ENCODE data around the gene TXNL1. TPM values are rescaled to one million over a fixed set of nuclear protein-coding genes. Genes with fewer than 3 reads are reported as not detected.

TXNL1 gene
- total and polyA plus RNA-seq, 2 experiments from 2014 or later: 50.0 to 109 TPM

DNA sequence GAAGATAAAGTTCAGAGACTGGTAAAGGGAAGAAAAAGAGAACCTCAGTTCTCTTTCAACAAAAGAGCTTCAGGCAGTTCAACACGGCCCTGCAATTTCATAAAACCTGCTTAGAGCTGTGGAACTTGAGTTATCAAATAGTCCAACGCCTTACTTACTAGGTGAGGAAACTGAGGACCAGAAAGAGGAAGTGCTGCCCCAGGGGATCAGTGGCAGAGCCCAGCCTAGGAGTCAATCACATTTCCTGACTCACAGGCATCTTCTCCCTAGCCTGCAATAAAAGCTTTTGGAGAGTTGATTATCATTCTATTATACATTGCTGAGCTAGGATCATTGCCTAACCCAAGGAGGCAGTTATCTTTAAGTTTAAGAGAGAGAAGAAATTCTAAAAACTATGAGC is 77.4 kb downstream of the TXNL1 start:
- Histone ChIP-seq H3K27ac (no peak overlapping the region), H2AFZ (no peak overlapping the region), H3K4me1 (ENCODE audit: insufficient read depth) (peaks cover 16% of the 10 kb centered on the region), H3F3A (ENCODE audit: insufficient read depth) (peaks cover 15% of the 10 kb centered on the region), H3K79me2 (ENCODE audit: insufficient read depth) (no peaks in the 10 kb centered on the region), H3K4me3 (no peak overlapping the region), H3K27me3 (replicated peaks; ENCODE audit: insufficient read depth) (peaks cover 5% of the 10 kb centered on the region; the same call in 1 of the 2 replicates), H3K9ac (no peak overlapping the region), H3K9me2 (ENCODE audit: insufficient read depth) (no peaks in the 10 kb centered on the region), H3K36me3 (ENCODE audit: low read depth) (no peaks in the 10 kb centered on the region), H4K20me1 (ENCODE audit: insufficient read depth) (no peaks in the 10 kb centered on the region), H3K4me2 (ENCODE audit: unreplicated experiment) (no peak overlapping the region), H3K9me3 (ENCODE audit: low read depth) (no peaks in the 10 kb centered on the region)
- 84 to 91% methylated on average over 2 of the region's 2 CpGs for WGBS, 2 experiments (ENCODE audit: low coverage in 1 of 2, low lambda C conversion rate in 2 of 2, missing lambda C conversion rate in 2 of 2)
- in situ Hi-C loops (cut with MboI): loop anchor here (25.0 kb wide), 2 partner anchors 699 to 1149 kb away; no protein-coding TSS in a partner anchor
- TF ChIP-seq EZH2 (IDR thresholded peaks at IDR 0.05; ENCODE audit: insufficient read depth, poor library complexity, severe bottlenecking) (no peak), EZH2phosphoT487 (IDR thresholded peaks at IDR 0.05; ENCODE audit: insufficient read depth, low read depth) (no peak)
- DNase-seq: no peak

GRCh38 chr18:56559044-56559443 is 79.3 kb downstream of the TXNL1 start:
- WGBS, 2 experiments (ENCODE audit: low coverage in 1 of 2, low lambda C conversion rate in 2 of 2, missing lambda C conversion rate in 2 of 2): 92 to 95% methylated on average over 6 of the region's 6 CpGs
- in situ Hi-C loops (cut with MboI): loop anchor here (25.0 kb wide), 2 partner anchors 697 to 1147 kb away; no protein-coding TSS in a partner anchor
- Histone ChIP-seq H3K9me2 (ENCODE audit: insufficient read depth) (no peaks in the 10 kb centered on the region), H3K9me3 (ENCODE audit: low read depth) (no peaks in the 10 kb centered on the region), H2AFZ (no peak overlapping the region), H3K4me3 (no peak overlapping the region), H3K79me2 (ENCODE audit: insufficient read depth) (no peaks in the 10 kb centered on the region), H3K4me2 (ENCODE audit: unreplicated experiment) (no peak overlapping the region), H3K9ac (no peak overlapping the region), H3K4me1 (ENCODE audit: insufficient read depth) (no peaks in the 10 kb centered on the region), H4K20me1 (ENCODE audit: insufficient read depth) (no peaks in the 10 kb centered on the region), H3F3A (ENCODE audit: insufficient read depth) (no peaks in the 10 kb centered on the region), H3K27ac (no peak overlapping the region), H3K36me3 (ENCODE audit: low read depth) (no peaks in the 10 kb centered on the region), H3K27me3 (replicated peaks; ENCODE audit: insufficient read depth) (peaks cover 5% of the 10 kb centered on the region; the same call in 1 of the 2 replicates)
- DNase-seq: no peak
- TF ChIP-seq EZH2phosphoT487 (IDR thresholded peaks at IDR 0.05; ENCODE audit: insufficient read depth, low read depth) (no peak), EZH2 (IDR thresholded peaks at IDR 0.05; ENCODE audit: insufficient read depth, poor library complexity, severe bottlenecking) (no peak)

DNA sequence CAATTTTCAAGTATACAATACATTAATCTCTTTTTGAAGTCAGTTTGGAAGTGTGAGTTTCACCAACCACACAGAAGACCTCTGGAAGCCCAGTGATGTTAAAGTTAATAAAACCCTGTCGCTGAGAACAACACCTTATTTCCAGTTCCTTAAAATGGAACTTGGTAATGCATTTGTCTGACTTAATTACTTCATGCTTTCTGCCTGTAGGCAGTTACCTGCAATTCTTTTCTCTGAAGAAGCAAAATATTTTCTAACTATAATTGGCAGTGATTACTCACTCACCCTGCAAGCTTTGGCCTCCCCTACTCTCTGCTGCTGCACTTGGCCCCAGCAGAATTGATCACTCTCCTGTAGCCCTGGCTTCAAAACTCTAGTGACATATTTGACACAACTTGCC is 81.5 kb downstream of the TXNL1 start:
- WGBS, 2 experiments (ENCODE audit: low coverage in 1 of 2, low lambda C conversion rate in 2 of 2, missing lambda C conversion rate in 2 of 2): 86 to 89% methylated on average over 1 of the region's 1 CpG
- Histone ChIP-seq H3K4me1 (ENCODE audit: insufficient read depth) (no peaks in the 10 kb centered on the region), H3K27me3 (replicated peaks; ENCODE audit: insufficient read depth) (peaks cover 5% of the 10 kb centered on the region; the same call in 1 of the 2 replicates), H3K4me3 (no peak overlapping the region), H4K20me1 (ENCODE audit: insufficient read depth) (no peaks in the 10 kb centered on the region), H3K9ac (no peak overlapping the region), H2AFZ (no peak overlapping the region), H3F3A (ENCODE audit: insufficient read depth) (no peaks in the 10 kb centered on the region), H3K36me3 (ENCODE audit: low read depth) (no peaks in the 10 kb centered on the region), H3K9me3 (ENCODE audit: low read depth) (no peaks in the 10 kb centered on the region), H3K79me2 (ENCODE audit: insufficient read depth) (no peaks in the 10 kb centered on the region), H3K27ac (no peak overlapping the region), H3K4me2 (ENCODE audit: unreplicated experiment) (no peak overlapping the region), H3K9me2 (ENCODE audit: insufficient read depth) (no peaks in the 10 kb centered on the region)
- in situ Hi-C loops (cut with MboI): loop anchor here (25.0 kb wide), 2 partner anchors 695 to 1145 kb away; no protein-coding TSS in a partner anchor
- no peak for DNase-seq
- TF ChIP-seq EZH2 (IDR thresholded peaks at IDR 0.05; ENCODE audit: insufficient read depth, poor library complexity, severe bottlenecking) (no peak), EZH2phosphoT487 (IDR thresholded peaks at IDR 0.05; ENCODE audit: insufficient read depth, low read depth) (no peak)

DNA sequence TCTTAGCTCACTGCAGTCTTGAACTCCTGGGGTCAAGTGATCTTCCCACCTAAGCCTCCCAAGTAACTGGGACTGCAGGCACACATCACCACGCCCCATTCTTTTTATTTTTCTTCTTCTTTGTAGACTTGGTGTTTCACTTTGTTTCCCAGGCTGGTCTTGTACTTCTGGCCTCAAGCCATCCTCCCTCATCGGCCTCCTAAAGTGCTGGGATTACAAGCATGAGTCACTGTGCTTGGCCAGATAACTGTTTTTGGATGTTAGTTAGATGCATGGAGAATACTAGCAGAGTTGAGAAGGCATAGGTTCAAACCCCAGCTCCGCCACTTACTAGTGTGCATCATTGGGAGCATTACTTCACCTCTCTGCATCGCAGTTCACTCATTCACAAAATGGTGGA is 88.3 kb downstream of the TXNL1 start:
- Histone ChIP-seq H2AFZ (no peak overlapping the region), H3K9ac (no peak overlapping the region), H3K4me2 (ENCODE audit: unreplicated experiment) (no peak overlapping the region), H4K20me1 (ENCODE audit: insufficient read depth) (no peaks in the 10 kb centered on the region), H3K36me3 (ENCODE audit: low read depth) (no peaks in the 10 kb centered on the region), H3K4me1 (ENCODE audit: insufficient read depth) (no peaks in the 10 kb centered on the region), H3K9me2 (ENCODE audit: insufficient read depth) (no peaks in the 10 kb centered on the region), H3K9me3 (ENCODE audit: low read depth) (no peaks in the 10 kb centered on the region), H3K4me3 (no peak overlapping the region), H3K27me3 (replicated peaks; ENCODE audit: insufficient read depth) (no peaks in the 10 kb centered on the region), H3F3A (ENCODE audit: insufficient read depth) (no peaks in the 10 kb centered on the region), H3K27ac (no peak overlapping the region), H3K79me2 (ENCODE audit: insufficient read depth) (no peaks in the 10 kb centered on the region)
- peak; percentile 23 for DNase-seq
- WGBS, 2 experiments (ENCODE audit: low coverage in 1 of 2, low lambda C conversion rate in 2 of 2, missing lambda C conversion rate in 2 of 2): 68 to 74% methylated on average over 4 of the region's 4 CpGs
- in situ Hi-C loops (cut with MboI): loop anchor here (25.0 kb wide), 2 partner anchors 688 to 1138 kb away; no protein-coding TSS in a partner anchor
- no peak for TF ChIP-seq EZH2phosphoT487 (IDR thresholded peaks at IDR 0.05; ENCODE audit: insufficient read depth, low read depth)
- no peak for TF ChIP-seq EZH2 (IDR thresholded peaks at IDR 0.05; ENCODE audit: insufficient read depth, poor library complexity, severe bottlenecking)

Other genes starting within 250 kb of the TXNL1 start
- gene WDR7, start 12.8 kb upstream of the TXNL1 start, total RNA-seq (2014; rRNA removed; shearing (Covaris generic)): 6.7 and 8.2 TPM in 2 replicates
- 7.2 and 8.3 TPM in 2 replicates for gene WDR7, start 12.8 kb upstream of the TXNL1 start, polyA plus RNA-seq (2016; fragmentation: Nextera tagmentation; extraction: Ambion mirVana)